GM19328 (cell line): Measurements from ENCODE around the gene PCLO.
"Not testable (repeated sequence)": the region's sequence is repeated elsewhere in the genome, so short reads cannot be mapped to it uniquely, and the experiment has no call there.

Experiments
- ATAC-seq: cut with Tn5 transposase; IDR thresholded peaks from one replicate; pipeline ENCODE4 v1.9.1; 2021; ENCODE audit warnings: mild to moderate bottlenecking, moderate library complexity; ENCODE audit not compliant: unreplicated experiment

The PCLO gene

DNA sequence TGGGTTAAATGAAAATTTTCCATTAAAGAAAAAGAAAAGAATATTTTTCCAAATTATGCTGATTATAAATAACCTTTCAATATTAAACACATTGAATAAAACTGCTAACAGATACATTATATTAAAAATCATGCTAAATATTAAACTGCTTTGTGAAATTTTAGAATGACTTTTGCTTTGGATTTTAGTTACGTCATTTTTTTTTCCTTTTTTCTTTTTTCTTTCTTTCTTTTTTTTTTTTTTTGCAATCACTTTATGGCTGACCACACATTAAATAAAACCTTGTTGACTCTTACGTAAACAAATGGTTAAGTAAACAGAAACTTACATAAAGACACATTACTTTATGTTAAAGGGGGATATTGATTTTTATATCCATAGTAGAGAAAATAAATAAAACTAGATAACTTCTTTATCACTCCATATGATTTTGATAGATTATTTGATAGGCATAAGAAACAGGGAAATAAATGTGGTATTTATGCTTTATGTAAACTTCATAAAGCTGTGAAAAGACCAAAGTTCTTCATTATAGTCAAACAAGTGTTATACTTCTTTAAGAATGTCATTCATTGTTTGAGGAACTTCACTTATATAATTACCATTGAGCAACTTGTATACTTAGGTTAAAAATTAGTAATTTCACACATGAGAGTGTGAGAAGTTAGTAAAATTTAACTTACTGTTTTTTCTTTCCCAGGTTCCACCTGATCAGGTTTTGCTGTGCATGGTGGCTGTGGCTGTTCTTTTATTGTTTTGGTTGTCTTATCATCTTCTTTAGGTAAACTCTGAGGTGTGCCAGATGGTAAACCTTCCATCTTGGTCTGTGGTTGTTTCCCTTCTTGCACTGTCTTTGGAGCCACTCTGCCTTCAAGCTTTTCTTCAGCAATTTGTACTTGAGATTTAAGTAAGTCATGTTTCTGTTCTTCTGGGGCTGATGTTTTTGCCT, 197.3 kb downstream of the PCLO start:
- no peak for ATAC-seq

DNA sequence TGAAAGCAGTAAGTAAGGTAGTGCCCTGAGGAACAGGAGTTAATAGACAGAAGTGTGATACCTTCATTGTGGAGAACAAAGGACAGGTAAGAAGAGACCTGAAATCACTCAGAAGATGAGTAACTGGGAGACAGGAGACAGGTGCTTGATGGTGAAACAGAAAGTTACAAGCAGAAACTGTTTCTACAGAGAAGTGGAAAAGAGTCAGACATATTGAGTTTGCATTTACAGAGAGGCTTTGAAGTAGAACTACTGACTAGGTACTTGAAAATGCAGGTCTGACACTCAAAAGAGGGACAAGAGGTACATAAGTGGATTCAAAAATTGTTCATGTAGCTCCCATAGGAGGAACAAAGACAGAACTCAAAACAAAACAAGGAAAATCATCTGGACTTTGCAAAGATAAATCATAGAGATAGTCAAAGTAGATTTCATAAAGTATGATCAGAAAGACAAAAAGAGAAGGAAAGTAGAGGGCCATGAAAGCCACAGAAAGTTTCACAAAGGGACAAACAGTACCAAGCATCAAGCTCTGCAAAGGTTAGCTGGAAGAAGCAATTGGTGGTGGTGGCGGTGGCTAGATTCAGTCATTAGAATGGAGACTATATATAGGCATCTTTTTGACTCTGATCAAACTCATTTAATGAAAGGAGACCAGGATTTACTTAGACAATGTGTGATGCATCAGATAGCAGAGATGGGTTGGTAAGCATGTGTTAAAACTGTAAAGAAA, 198.4 kb downstream of the PCLO start:
- no peak for ATAC-seq

DNA sequence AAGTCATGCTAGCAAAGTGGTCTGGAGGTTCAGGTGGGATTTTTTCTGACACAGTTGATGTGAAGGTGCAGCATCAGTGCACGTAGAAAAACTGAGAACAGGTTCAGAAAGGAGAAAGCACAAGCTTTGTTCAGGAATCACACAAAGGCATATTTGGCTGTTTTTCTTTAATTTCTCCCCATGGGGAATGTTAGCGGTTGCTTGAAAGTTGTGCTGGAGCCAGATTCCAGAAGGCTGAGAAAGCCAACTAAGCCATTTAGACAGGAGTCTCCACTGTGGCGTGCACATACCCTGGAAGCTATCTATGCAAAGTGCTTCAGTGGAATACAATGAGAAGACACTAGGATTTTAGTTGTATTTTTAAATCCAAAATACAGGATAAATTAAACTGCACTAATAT, 201.4 kb downstream of the PCLO start:
- ATAC-seq = no peak

DNA sequence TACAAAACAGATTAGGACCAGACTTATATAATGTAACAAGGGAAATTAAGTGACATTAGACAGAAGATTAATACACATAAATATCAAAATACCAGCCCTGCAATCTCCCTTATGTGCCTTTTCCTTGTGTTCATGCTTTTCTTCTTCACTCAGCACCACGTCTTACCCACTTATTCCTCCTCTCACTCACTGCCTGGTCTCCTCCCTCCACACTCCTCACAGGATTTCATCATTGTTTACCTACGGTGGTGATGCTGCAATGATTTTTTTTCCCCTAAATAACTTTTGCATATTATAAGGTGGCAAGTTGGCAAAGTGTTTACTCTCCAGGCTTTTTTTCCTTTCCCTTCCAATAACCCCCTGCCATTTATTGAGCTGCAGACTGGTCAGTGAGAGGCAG, 203.2 kb downstream of the PCLO start:
- no peak for ATAC-seq

DNA sequence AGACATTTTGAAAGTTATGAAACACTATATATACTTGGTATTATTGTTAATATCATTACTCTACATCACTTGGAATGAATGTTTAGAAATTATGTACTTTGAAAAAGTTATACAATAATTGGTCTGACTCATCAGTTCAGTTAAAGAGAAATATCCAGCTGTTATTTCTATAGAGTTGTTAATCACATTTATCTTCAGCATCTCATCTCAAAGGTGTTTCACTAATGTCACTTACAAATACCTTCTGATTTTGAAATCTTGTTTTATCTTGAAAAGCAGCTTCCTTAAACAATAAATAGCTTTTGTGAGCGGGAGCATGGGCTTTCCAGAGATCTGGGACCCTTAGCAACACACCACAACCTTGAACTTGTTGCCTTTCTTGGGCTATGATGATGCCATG, 205.2 kb downstream of the PCLO start:
- no peak for ATAC-seq

DNA sequence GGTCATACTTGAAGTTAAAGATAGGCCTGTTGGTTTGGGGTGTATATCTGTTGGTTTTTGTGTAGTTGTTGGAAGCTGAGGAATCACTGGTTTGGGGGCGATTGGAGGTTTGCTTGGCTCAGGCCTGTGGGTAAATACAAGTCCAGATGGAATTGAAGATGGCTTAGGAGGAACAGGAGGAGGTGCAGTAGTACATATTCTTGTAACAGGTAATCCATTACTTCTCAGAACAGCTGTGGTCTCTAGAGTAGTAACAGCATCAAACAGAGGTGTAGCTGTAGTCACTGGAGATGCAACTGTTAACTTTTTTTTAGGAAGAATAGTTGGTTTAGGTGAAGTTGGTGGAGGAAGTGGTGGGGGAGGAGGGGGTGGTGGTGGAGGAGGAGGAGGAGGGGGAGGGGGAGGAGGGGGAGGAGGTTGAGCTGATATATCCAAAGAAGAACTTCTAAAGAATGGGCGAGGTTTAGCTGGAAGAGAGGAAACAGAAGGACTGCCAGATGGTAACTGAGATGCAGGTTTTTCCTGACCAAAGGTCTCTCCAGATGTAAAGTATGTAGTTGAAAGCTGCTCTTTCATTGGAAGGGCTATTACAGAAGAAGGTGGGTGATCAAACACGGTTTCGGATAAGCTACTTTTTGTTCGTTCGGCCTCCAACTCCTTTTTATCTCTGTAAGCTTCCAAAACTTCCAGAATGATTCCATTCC, 209.2 kb downstream of the PCLO start:
- ATAC-seq = no peak

DNA sequence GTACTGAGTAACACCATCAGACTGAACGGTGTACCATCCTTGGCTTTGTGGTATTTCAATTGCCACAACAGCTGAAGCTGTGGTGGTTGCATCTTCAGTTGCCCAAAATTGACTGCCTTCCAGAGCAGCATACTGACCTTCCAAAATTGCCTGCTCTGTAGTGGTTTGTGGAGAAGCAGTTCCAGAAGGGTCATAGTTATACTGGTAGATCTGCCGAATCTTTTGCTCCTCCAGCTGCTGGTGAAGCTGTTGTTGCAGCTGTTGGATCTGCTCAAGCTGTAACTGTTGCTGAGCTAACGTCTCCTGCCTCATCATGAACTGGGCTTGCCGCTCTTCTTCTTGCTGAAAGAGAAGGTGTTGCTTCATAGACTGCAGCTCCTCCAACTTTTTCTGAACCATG, 212.2 kb downstream of the PCLO start:
- no peak for ATAC-seq

DNA sequence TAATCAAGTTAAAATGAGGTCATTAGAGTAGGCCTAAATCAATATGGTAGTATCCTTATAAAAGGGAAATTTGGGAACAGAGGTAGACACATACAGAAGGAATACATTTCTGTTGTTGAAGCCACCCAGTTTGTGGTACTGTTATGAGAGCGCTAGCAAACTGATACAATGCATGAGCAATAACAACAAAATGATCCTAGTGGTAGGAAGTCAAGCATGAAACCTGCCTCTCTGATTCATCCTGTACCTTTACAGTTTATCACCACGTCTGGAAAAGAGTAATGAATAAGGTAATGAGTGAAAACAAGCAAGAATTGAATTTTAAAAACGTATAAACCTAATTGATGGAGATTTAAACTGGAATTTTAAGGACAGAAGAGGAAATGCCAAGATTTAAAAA, 217.2 kb downstream of the PCLO start:
- ATAC-seq = no peak

DNA sequence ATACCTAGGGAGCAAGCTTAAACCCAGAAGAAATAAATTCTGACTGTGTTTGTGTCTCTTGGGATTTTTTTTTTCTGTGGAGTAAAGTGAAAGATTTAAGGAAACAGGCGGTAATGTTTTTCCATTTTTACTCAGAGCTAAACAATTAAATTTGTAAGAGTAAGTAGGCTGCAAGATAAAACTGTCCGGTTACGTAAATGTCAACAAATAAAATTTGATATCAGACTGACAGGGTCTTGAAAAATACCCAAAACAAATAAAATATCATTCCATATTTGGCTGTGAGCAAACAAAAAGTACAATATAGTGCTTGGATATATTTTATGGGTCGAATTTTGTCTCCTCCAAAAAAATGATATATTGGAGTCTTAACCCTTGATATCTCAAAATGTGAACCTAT, 217.6 kb downstream of the PCLO start:
- no peak for ATAC-seq

DNA sequence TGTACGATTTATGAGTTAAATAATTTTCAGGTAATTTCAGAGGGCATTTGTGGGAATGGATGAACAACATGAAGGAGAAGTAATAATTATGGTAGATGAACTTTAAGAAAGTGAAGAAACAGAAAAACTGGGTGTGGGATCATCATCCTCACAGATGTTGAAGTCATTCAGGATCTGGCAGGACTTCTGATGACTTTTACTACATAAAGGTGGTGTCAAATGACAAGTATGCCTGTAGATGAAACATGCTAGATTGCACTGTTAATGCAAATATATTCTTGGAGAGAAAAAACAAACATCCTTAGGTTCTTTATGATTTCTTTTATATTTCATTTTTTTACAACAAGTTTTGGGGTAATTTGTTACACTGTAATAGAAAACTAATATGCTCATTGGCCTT, 230.2 kb downstream of the PCLO start:
- no peak for ATAC-seq

DNA sequence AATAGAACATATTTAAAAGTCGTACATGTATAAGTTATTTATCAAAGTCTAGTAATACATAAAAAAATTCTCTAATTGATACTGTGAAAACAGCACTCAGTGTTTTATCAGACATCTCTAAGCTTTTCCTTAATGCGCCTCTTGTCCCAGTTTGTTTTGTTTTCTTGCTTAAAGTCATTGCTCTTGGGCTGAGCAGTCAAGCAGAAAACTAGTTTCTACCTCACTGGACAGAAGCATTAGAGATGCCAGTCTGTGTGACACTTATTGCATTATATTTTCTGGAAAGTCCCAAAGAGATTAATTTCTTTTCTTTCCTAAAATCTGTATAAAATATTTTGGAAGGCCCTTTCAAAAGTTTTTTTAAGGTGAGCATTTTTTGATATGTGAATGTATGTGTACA, 236.2 kb downstream of the PCLO start:
- no peak for ATAC-seq

DNA sequence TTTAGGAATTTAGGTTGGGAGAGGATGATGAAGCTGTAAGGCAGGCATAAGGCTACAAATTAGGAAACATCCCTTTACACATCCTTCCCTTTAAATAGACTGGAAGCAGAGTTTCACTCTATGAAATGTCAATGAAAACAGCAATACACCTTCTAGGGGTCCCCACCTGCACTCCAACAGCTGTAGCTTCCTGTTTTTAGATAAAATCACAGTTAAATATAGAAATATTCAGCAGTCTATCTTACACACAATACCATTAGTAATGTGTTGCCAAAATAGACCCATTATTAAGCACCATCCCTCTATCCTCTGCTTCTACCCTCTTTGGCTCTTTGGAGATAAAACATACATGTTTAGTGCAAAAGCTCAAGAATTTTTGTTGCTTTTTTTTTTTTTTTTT, 237.4 kb downstream of the PCLO start:
- no peak for ATAC-seq

DNA sequence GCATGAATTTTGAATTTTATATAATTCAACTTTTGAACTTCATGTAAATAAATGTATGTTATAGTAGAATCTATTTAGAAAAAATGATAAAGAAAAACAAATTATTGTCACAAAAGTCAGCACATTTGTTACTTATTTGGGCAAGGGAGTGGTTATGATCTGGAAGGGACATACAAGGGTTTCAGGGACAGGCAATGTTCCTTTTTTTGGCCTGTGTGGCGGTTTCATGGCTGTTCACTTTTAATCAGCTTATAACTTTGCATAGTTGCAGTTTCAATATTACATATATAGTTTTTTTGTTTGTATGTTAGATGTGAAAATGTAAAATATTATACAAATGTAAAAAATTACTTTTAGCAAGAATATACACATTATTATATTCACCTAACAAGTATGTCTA, 256.2 kb downstream of the PCLO start:
- ATAC-seq = no peak

DNA sequence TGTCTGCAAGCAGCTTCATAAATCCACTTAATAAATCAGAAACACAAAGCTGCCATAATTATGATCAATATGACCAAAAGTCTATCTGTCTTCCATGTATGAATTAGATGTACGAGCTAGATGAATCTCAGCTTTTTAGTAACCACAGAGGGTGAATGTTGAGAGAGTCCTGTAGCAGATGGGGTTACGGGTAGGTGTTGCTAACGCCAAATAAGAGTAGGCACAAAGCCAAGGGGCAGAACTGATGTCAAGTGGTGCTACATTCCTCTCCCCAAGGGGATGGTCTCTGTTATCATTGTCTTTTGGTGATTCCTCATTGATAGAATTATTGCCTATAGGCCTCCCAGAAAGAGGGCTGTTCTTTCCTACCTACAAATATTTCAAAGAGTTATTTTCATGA, 257.8 kb downstream of the PCLO start:
- ATAC-seq = no peak

DNA sequence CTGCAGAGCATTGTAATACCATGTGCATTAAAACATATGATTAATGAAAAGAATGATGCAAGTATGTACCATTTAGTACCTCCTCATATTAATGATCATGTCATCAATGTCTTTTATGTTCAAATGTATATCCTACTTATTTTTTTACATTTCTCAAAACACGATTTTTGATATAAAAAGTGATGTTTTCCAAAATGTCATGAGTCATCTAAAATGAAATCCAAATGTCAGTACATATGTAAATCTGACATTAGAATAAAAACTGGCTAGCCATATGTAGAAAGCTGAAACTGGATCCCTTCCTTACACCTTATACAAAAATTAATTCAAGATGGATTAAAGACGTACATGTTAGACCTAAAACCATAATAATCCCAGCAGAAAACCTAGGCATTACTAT, 261.6 kb downstream of the PCLO start:
- not testable (repeated sequence) for ATAC-seq

DNA sequence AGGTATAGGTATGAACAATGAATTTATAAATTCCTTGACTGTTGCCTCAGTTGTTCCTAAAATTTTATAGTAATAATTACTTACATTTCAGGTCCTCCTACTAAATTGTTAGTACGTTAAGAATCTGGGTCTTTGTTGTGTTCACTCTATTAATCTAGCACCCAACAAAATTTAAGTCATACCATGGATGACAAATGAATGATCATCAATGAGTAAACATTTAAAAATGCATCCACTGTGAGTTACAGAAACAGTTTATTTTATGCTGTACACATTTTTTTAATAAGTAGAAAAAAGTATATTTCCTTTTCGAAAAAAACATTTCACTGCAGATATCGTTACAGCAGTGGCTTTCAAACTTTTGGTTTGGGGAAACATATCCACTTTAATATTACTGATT, 265.2 kb downstream of the PCLO start:
- ATAC-seq = no peak

DNA sequence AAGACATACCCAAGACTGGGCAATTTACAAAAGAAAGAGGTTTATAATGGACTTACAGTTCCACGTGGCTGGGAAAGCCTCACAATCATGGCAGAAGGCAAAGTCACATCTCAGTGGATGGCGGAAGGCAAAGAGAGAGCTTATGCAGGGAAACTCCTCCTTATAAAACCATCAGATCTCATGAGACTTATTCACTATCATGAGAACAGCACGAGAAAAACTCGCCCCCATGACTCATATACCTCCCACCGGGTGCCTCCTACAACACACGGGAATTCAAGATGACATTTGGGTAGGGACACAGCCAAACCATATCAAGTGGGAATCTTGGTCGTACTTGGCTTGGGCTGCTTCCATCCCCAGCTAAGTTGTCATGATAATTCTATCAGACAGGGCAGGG, 268.3 kb downstream of the PCLO start:
- not testable (repeated sequence) for ATAC-seq

DNA sequence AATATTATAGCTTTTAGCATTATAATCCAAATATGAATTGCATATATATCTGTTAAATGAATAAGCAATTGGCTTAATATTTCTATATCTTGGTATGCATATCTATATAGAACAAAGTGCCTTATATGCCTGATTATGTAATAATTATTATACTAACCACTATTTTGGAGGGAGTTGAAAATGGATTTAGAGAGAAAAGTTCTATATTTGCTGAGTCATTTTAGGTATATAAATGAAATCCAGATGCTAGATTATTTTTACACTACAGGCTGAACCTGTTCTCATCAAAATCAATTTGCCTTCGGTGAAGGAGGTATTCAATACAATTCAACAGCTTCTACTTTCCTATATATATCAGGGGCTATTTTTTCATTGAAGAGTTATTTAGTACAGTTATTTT, 276.4 kb downstream of the PCLO start:
- no peak for ATAC-seq

DNA sequence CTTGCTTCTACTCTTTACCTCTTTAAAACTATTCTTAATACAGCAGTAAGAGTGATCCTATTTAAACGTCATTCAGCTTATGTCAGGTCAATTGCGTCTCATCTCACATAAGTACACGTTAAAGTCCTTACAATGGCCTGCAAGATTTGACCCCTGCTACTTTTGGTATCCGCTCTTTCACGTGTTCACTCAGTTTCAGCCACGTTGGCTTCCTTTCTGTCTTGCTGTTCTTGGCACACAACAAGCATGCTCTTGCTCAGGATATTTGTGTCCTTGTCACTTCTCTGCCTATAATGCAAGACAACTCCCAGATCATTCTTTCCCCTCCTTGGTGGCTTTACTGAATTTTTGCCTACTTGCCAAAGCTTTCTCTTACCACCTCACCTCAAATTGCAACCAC, 296.8 kb downstream of the PCLO start:
- ATAC-seq = no peak

DNA sequence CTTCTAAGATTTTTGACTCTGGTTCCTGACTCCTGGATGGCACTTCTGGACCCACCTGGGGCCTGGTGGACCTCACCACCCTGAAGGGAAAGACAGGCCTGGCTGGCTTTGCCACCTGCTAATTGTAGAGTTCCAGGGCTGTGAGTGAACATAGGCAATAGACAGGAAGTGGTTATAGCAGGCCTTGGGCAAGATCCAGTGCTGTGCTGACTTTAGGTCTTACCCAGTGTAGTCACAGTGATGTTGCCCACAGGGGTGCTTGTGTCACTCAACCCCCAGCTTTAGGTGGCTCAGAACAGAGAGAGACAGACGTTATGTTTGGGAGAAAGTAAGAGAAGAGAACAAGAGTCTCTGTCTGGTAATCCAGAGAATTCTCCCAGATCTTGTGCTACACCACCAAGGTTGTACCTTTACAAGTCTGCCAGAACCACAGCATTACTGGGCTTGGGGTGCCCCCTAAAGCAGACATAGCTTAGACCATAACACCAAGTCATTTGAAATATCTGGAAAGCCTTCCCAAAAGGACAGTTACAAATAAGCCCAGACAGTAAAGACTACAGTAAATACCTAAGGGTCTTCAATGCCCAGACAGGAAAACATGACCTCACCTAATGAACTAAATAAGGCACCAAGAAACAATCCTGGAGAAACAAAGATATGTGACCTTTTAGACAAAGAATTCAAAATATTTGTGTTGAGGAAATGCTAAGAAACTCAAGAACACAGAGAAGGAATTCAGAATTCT, 303.4 kb downstream of the PCLO start:
- ATAC-seq = no peak

DNA sequence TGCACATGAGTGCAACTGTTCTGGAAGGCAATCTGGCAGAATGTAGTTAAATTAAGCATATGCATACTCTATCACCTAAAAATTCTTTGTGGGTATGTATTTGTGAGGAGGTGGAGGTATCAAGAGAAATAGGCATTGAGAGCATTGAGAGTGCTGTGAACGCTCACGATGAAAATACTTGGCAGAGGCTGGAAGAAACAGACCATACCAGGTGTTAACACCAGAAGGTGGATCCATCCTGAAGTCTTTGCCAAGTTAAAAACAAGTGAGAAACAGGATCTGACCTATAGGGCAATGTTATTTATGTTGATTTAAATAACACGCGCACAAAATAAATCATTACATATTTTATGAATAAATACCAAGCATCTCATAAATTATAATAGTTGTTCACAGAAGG, 311.6 kb downstream of the PCLO start:
- ATAC-seq = no peak
